NCI-H460 (cell line): ENCODE measurements around the gene TPBGL. TPM values are rescaled to one million over a fixed set of nuclear protein-coding genes. Genes with fewer than 3 reads are reported as not detected.

Source experiments
- DNase-seq: peaks from one replicate; pipeline ENCODE4 v3.0.0-alpha.2; 2016; ENCODE audit warnings: low read depth; ENCODE audit errors: extremely low read depth
- total RNA-seq: library from RNA; depleted of rRNA; stranded (reverse); fragments of >200 nt; shearing (Covaris generic); gene quantifications from 2 replicates; pipeline ENCODE4 v1.2.3, GENCODE V29; 2014

The TPBGL gene
- total RNA-seq, 1 experiment from 2014 or later = not detected

GRCh38 chr11:75205564-75206020 is 35.0 kb upstream of the TPBGL start:
- DNase-seq = no peak

- no peak for DNase-seq
Measured at GRCh38 chr11:75208446-75208845, 32.1 kb upstream of the TPBGL start.

GRCh38 chr11:75212411-75212810 is 28.2 kb upstream of the TPBGL start:
- no peak for DNase-seq

- DNase-seq = peak; percentile 76
Measured at GRCh38 chr11:75214411-75214821, 26.2 kb upstream of the TPBGL start.

GRCh38 chr11:75214843-75215242 is 25.7 kb upstream of the TPBGL start:
- no peak for DNase-seq

GRCh38 chr11:75219869-75220268 is 20.7 kb upstream of the TPBGL start:
- no peak for DNase-seq

- no peak for DNase-seq
Measured at GRCh38 chr11:75223954-75224643, 16.5 kb upstream of the TPBGL start.

- DNase-seq = no peak
Measured at GRCh38 chr11:75225794-75226193, 14.8 kb upstream of the TPBGL start.

- no peak for DNase-seq
Measured at GRCh38 chr11:75229466-75229865, 11.1 kb upstream of the TPBGL start.

- DNase-seq = no peak
Measured at GRCh38 chr11:75230621-75231020, 10.0 kb upstream of the TPBGL start.

GRCh38 chr11:75233754-75234172 is 6.8 kb upstream of the TPBGL start:
- DNase-seq = peak; percentile 52

GRCh38 chr11:75236062-75236461 is 4.5 kb upstream of the TPBGL start:
- no peak for DNase-seq

- DNase-seq = no peak
Measured at GRCh38 chr11:75237050-75237449, 3.5 kb upstream of the TPBGL start.

- DNase-seq = no peak
Measured at GRCh38 chr11:75238595-75239440, 1.8 kb upstream of the TPBGL start.

- no peak for DNase-seq
Measured at GRCh38 chr11:75239531-75240290, 863 bp upstream of the TPBGL start.

GRCh38 chr11:75241036-75241905 is 697 bp downstream of the TPBGL start:
- DNase-seq = peak; percentile 77

GRCh38 chr11:75241906-75242644 is 1.5 kb downstream of the TPBGL start:
- no peak for DNase-seq

GRCh38 chr11:75242722-75243600 is 2.4 kb downstream of the TPBGL start:
- no peak for DNase-seq
